NCI-H82 treated with DMSO at 0.1 percent for 48 hours (cell line): ENCODE measurements around the gene MYG1.
A peak's percentile ranks its signal among the peaks of the same experiment; 100 is the strongest.

Source experiments
- DNase-seq: peaks from one replicate; lab custom pipeline; 2025; ENCODE audit not compliant: unreplicated experiment; lab: John Stamatoyannopoulos, UW

The MYG1 gene, protein sequence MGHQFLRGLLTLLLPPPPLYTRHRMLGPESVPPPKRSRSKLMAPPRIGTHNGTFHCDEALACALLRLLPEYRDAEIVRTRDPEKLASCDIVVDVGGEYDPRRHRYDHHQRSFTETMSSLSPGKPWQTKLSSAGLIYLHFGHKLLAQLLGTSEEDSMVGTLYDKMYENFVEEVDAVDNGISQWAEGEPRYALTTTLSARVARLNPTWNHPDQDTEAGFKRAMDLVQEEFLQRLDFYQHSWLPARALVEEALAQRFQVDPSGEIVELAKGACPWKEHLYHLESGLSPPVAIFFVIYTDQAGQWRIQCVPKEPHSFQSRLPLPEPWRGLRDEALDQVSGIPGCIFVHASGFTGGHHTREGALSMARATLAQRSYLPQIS

GRCh38 chr12:53299454-53300180 lies at the start of gene MYG1:
MYG1 (plus strand) TSS chr12:53299695; CDS start chr12:53299738, 43 bp downstream.
- DNase-seq: peak; percentile 61

GRCh38 chr12:53251477-53252348 lies 47.8 kb upstream of the MYG1 start:
- DNase-seq: peak; percentile 52

DNA sequence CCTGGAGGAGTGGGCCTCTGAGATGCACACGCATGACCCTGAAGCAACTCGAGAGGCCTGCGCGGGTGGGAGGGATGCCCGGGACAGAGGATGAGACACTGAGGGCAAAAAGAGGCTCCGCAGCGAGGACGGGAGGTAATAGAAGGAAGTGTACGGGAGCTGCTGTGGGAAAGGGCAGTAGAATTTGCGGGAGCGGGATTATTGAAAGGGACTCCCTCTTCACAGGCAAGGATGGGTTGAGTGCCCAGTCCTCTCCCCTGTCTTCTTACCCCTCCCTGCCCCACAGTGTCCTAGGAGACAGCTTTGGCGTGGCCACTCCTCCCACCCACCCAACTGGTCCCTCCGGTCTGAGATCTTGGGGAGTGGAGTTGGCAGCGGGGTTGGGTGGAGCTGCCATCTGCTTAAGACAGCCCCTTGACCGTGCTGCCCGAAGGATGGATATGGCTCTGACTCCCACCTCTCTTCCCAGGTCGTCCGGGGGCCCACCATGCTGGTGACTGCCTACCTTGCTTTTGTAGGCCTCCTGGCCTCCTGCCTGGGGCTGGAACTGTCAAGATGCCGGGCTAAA lies 47.1 kb upstream of the MYG1 start:
- DNase-seq: no peak

- no peak for DNase-seq
Measured at GRCh38 chr12:53253298-53253697, 46.2 kb upstream of the MYG1 start.

GRCh38 chr12:53254816-53255545 lies 44.5 kb upstream of the MYG1 start:
- DNase-seq: no peak

- DNase-seq: no peak
Measured at GRCh38 chr12:53255996-53256395, 43.5 kb upstream of the MYG1 start.

- DNase-seq: no peak
Measured at GRCh38 chr12:53258541-53259539, 40.7 kb upstream of the MYG1 start.

GRCh38 chr12:53259891-53260290 lies 39.6 kb upstream of the MYG1 start:
- no peak for DNase-seq

GRCh38 chr12:53265783-53266182 lies 33.7 kb upstream of the MYG1 start:
- no peak for DNase-seq

- no peak for DNase-seq
Measured at GRCh38 chr12:53267306-53267998, 32.0 kb upstream of the MYG1 start.

DNA sequence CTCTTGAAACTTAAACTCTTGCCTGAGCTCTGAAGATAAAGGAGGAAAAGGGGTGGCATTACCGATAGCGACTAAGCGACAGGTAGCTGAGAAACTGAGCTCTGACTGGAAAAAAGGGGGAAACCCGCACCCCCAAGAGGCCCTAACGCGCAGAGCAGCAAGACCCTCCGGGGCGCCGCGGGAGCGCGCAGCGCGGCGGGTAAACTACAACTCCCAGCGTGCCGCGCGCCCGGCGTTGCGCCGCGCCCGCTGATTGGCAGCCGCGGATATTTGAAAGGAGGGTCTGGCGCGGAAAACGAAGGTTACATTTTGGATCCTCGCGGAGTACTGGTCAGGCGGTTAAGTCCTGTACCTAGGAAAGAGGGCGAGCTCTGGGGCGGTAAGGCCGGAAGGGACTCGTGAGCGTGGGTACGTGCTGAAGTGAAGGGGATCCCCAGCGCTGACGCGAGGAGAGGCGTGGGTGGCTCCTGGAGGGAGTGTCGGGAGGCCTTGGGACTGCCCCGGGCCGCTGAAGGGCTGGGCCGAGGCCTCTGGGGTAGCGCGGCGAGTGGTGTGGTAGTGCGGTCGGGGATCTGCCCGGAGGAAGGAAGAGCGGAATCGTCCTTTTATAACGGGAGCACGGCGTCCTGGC lies 31.4 kb upstream of the MYG1 start, which contains the start of gene ESPL1:
ESPL1 (plus strand) TSS at position 301 of the 631 bp plus-strand sequence. CDS start 468 bp downstream, outside the sequence.
- DNase-seq: peak; percentile 26

DNA sequence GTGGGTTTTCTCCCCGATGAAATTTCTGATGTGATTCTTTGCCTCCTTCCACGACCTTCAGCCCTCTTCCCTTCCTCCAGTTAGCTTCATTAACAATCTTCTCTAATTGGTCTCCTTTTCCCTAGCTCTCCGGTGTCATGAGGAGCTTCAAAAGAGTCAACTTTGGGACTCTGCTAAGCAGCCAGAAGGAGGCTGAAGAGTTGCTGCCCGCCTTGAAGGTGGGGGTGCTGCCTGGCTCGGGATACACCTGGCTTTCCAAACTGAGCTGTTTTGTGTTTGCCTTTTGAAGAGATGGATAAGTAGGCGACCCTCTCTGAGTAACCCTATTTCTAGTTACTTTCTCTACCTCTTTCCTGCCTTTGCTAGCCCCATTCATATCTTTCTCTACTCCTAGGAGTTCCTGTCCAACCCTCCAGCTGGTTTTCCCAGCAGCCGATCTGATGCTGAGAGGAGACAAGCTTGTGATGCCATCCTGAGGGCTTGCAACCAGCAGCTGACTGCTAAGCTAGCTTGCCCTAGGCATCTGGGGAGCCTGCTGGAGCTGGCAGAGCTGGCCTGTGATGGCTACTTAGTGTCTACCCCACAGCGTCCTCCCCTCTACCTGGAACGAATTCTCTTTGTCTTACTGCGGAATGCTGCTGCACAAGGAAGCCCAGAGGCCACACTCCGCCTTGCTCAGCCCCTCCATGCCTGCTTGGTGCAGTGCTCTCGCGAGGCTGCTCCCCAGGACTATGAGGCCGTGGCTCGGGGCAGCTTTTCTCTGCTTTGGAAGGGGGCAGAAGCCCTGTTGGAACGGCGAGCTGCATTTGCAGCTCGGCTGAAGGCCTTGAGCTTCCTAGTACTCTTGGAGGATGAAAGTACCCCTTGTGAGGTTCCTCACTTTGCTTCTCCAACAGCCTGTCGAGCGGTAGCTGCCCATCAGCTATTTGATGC lies 30.6 kb upstream of the MYG1 start:
- no peak for DNase-seq

DNA sequence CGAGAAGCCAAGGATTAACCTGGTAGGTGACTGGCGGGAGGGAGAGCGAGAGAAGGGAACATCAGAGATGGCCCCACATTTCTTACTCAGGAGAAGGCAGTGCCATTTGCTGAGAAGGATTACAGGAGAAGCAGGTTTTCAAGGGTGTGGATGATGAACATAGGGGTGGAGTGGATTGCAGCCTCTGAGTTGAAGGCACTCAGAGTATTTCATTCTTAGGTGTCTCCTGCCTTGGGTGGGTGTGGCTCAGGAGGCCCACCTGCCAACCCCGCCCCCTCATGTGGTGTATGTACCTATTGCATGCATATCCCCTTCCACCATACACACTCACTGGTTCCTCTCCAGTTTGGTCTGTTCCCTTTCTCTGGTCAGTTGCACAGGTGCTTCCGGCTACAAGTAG lies 25.1 kb upstream of the MYG1 start:
- no peak for DNase-seq

DNA sequence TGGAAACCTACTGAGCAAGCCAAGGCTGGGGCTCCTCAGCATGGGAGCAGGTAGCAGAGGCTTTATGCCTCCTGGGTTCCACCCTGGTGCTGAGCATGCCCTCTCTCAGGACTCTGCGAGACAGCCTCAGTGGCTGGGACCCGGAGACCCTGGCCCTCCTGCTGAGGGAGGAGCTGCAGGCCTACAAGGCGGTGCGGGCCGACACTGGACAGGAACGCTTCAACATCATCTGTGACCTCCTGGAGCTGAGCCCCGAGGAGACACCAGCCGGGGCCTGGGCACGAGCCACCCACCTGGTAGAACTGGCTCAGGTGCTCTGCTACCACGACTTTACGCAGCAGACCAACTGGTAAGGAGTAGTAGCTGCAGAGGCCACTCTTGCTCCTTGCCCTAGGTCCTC lies 23.0 kb upstream of the MYG1 start:
- no peak for DNase-seq

GRCh38 chr12:53277981-53278380 lies 21.5 kb upstream of the MYG1 start:
- DNase-seq: no peak

- no peak for DNase-seq
Measured at GRCh38 chr12:53279283-53279869, 20.1 kb upstream of the MYG1 start.
